Subcutaneous adipose tissue (tissue), 4 donors: Measurements from ENCODE around the gene DONSON. TPM values are rescaled to one million over a fixed set of nuclear protein-coding genes. Genes with fewer than 3 reads are reported as not detected.

Experiments used
- total RNA-seq, 4 donors: library from RNA; depleted of rRNA; stranded (reverse); fragments of >200 nt; gene quantifications; one replicate each; pipeline ENCODE4 v1.1.0, GENCODE V29; 2016
- TF ChIP-seq, protein P1 (sequence below): fragments of 450-650 bp; IDR thresholded peaks from one replicate; pipeline ENCODE4 v1.5.1; 2016; ENCODE audit warnings: low read depth, mild to moderate bottlenecking, control low read depth, antibody characterized with exemption, moderate library complexity

DONSON gene
- total RNA-seq, 4 donors from 2014 or later: 7.3 to 23.8 (median 11.1) TPM

DNA sequence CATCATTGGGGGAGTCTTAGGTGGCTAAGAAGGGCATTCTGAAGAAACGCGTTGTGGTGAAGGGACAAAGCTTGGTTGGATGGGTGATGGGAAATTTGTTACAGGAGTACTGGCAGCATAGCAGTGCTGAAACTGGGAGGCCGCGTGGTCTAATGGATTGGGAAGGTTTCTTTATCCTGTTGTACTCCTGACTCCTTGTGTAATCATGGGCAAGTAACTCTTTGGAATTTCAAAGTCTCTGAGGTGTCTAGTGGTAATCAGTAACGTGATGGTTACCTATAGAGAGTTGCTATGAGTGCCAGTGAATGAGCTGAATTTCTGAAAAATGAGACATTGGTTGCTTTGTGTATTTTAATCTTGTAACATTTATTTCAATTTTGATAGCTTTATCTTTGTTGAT, 18.5 kb downstream of the DONSON start:
- TF ChIP-seq, protein P1, sequence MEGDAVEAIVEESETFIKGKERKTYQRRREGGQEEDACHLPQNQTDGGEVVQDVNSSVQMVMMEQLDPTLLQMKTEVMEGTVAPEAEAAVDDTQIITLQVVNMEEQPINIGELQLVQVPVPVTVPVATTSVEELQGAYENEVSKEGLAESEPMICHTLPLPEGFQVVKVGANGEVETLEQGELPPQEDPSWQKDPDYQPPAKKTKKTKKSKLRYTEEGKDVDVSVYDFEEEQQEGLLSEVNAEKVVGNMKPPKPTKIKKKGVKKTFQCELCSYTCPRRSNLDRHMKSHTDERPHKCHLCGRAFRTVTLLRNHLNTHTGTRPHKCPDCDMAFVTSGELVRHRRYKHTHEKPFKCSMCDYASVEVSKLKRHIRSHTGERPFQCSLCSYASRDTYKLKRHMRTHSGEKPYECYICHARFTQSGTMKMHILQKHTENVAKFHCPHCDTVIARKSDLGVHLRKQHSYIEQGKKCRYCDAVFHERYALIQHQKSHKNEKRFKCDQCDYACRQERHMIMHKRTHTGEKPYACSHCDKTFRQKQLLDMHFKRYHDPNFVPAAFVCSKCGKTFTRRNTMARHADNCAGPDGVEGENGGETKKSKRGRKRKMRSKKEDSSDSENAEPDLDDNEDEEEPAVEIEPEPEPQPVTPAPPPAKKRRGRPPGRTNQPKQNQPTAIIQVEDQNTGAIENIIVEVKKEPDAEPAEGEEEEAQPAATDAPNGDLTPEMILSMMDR: no peak

DNA sequence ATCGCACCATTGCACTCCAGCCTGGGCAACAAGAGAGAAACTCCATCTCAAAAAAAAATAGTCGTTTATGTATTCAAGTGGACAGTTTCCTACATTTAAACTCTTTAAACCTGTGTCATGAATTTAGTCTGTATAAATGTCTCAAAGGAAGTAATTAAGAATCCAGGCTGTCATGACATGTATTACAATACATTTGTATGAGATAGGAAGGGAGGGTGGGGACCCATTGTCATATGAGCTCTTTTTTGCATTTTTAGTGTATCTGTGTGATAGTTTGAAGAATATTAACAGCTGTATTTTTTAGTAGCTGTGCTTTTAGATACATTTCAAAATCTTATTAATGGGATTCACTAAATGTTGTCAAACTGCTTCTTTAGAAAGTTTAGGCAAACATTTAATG, 20.0 kb downstream of the DONSON start:
- TF ChIP-seq, protein P1: no peak

DNA sequence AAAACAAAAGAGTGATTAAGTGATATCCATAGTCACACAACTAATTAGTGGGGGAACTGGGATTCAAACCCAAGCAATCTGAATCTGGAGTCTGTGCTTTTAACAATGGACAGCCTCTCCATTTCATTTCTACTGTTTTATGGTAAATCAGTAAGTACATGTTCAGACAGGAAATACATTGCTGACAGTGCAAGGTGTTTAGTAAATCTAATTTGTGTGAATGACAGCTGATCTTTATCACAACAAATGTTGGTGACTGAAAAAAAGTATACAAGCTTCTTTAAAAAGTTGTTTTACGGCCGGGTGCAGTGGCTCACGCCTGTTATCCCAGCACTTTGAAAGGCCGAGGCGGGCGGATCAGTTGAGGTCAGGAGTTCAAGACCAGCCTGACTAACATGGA, 20.6 kb downstream of the DONSON start:
- TF ChIP-seq, protein P1: no peak

DNA sequence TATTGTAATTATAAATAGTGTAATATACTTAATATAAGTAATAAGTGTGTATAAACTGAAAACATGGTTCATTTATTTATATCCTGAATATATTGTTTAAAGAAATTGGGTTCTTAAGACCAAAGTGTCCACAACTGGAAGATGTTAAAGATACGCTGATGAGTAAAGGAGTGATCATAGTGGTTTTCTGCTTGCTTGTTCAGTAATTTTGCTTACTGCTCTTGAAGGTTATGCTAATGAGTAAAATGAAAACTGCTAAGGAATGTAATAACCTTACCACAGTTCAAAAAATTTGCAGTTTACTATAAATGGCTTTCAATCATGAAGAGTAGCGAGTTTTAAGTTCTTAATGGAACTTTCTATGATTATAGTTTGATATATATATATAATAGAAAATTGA, 22.0 kb downstream of the DONSON start:
- TF ChIP-seq, protein P1: no peak

DNA sequence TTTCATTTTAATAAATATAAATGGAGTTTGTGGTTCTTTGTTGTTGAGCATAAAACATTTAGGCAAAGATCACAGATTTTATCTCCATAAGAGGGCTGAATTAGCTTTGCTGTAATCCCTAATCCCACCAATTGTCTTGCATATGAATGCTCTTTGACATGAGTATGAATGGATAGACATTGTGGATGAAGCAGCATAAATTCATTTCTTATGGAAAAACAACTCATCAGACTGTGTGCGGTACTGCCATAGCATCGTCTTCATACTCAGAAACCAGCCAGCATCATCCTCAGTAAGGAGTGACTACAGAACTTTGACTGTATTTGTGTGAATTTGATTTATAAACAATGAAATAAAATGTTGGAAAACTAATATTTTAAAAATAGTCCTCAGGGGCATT, 26.1 kb downstream of the DONSON start:
- TF ChIP-seq, protein P1: no peak

DNA sequence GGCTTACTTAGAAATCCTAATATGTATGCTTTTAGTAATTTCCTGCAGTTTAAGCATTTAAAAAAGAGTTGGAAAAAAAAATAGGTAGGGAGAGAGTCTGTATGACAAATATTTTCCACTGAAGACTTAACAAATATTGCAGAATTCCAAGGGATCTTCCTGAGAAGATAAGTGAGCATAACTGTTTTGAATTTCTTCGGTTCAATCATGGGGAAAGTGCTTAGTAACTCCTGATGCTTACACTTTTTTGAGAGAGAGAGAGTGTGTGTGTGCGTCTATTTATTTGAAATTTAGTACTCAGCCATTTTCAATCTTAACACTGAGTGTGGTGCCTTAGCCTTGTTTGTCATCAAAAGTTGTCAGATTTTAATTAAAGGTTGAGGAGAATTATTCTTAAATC, 27.1 kb downstream of the DONSON start:
- TF ChIP-seq, protein P1: no peak

DNA sequence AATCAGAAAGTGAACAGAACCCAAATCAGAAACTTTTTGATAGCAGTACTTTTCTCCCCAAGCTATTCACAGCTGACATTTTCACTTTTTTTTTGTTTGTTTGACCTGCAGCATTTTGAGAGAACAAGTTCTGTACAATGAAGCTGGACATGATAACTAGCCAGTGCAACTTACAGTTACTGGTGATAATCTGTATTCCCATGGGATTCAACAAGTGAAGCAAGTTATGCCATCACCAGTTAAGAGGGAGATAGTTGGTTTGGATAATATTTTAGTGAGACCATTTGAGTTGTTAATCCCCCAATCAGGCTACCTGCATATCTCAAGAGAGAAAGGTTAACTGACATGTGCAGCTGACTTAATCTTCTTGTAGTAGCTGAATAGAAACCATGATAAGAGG, 27.5 kb downstream of the DONSON start:
- TF ChIP-seq, protein P1: no peak
